NT2/D1 (cell line): ENCODE results near the gene CDK19.
"Not testable (repeated sequence)": the region's sequence is repeated elsewhere in the genome, so short reads cannot be mapped to it uniquely, and the experiment has no call there.

Experiments
- DNase-seq: peaks from one replicate; pipeline ENCODE4 v3.0.0-alpha.2; 2011; ENCODE audit warnings: low read depth, low spot score
- H3K27me3 ChIP-seq: 2 replicates; pipeline ENCODE4 v1.6.0; 2011; ENCODE audit warnings: mild to moderate bottlenecking; ENCODE audit not compliant: insufficient read length, insufficient read depth
- H3K36me3 ChIP-seq: 2 replicates; pipeline ENCODE4 v1.6.1; 2011; ENCODE audit warnings: mild to moderate bottlenecking, low read length, mixed read lengths; ENCODE audit not compliant: insufficient read depth, insufficient read length
- H3K4me1 ChIP-seq: 2 replicates; pipeline ENCODE4 v1.5.1; 2011; ENCODE audit not compliant: insufficient read depth, insufficient read length
- H3K4me3 ChIP-seq: 2 replicates; pipeline ENCODE4 v1.5.1; 2011; ENCODE audit warnings: low read depth; ENCODE audit not compliant: insufficient read length
- H3K9ac ChIP-seq: 2 replicates; pipeline ENCODE4 v1.6.0; 2011; ENCODE audit warnings: low read depth; ENCODE audit not compliant: insufficient read length
- H3K9me3 ChIP-seq: 2 replicates; pipeline ENCODE4 v1.5.1; 2011; ENCODE audit warnings: mild to moderate bottlenecking, low read length; ENCODE audit not compliant: insufficient read depth
- SUZ12 ChIP-seq: IDR thresholded peaks from 2 replicates; pipeline ENCODE4 v1.6.1; 2011; ENCODE audit not compliant: insufficient read length, insufficient read depth; ENCODE audit errors: extremely low read depth
- YY1 ChIP-seq: IDR thresholded peaks from 2 replicates; pipeline ENCODE4 v1.6.1; 2011; ENCODE audit not compliant: insufficient read length, insufficient read depth
- ZNF274 ChIP-seq: IDR thresholded peaks from 2 replicates; pipeline ENCODE4 v1.6.1; 2011; ENCODE audit warnings: mild to moderate bottlenecking, low read depth, low read length

Gene CDK19

GRCh38 chr6:110748453-110748852 is 66.8 kb downstream of the CDK19 start:
- Histone ChIP-seq H3K9ac (no peak overlapping the region), H3K36me3 (no peaks in the 10 kb centered on the region), H3K4me1 (no peaks in the 10 kb centered on the region), H3K27me3 (no peaks in the 10 kb centered on the region), H3K4me3 (no peak overlapping the region), H3K9me3 (peaks cover 14% of the 10 kb centered on the region)
- TF ChIP-seq ZNF274 (no peak), YY1 (no peak), SUZ12 (no peak)
- no peak for DNase-seq

GRCh38 chr6:110746680-110747079 is 68.6 kb downstream of the CDK19 start:
- Histone ChIP-seq H3K4me1 (no peaks in the 10 kb centered on the region), H3K36me3 (no peaks in the 10 kb centered on the region), H3K9ac (no peak overlapping the region), H3K27me3 (no peaks in the 10 kb centered on the region), H3K4me3 (no peak overlapping the region), H3K9me3 (peaks cover 28% of the 10 kb centered on the region)
- TF ChIP-seq ZNF274 (no peak), SUZ12 (no peak), YY1 (no peak)
- DNase-seq = no peak

- no peaks in the 10 kb centered on the region for H3K4me1 ChIP-seq
- H3K9me3 ChIP-seq = peaks cover 32% of the 10 kb centered on the region
- no peak for TF ChIP-seq SUZ12
- TF ChIP-seq ZNF274 = no peak
- no peak for TF ChIP-seq YY1
- no peaks in the 10 kb centered on the region for H3K27me3 ChIP-seq
- H3K36me3 ChIP-seq = no peaks in the 10 kb centered on the region
- H3K4me3 ChIP-seq = no peak overlapping the region
- no peak for DNase-seq
- no peak overlapping the region for H3K9ac ChIP-seq
Measured at GRCh38 chr6:110744991-110745390, 70.3 kb downstream of the CDK19 start.

- DNase-seq, H3K9ac ChIP-seq, H3K27me3 ChIP-seq, H3K36me3 ChIP-seq, H3K4me1 ChIP-seq, H3K4me3 ChIP-seq: not testable (repeated sequence)
- H3K9me3 ChIP-seq = peaks cover 32% of the 10 kb centered on the region
Measured at GRCh38 chr6:110742552-110742951, 72.7 kb downstream of the CDK19 start.

DNA sequence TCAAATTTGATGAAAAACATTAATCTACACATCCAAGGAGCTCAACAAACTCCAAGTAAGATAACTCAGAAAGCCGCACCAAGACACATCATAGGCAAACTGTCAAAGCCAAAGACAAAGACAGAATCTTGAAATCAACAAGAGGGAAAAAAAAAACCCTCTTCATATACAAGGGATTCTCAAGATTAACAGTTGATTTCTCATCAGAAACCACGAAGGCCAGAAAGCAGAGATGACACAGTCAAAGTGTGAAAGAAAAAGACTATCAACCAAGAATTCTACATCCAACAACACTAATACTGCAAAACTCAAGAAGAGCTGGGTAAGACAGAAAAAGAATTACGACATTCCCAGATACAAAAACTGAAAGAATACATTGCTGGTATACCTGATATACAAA is 73.8 kb downstream of the CDK19 start:
- Histone ChIP-seq H3K4me1 (no peaks in the 10 kb centered on the region), H3K36me3 (no peaks in the 10 kb centered on the region), H3K9ac (no peak overlapping the region), H3K27me3 (no peaks in the 10 kb centered on the region), H3K4me3 (no peak overlapping the region), H3K9me3 (peaks cover 32% of the 10 kb centered on the region)
- DNase-seq = no peak
- no peak for TF ChIP-seq ZNF274

DNA sequence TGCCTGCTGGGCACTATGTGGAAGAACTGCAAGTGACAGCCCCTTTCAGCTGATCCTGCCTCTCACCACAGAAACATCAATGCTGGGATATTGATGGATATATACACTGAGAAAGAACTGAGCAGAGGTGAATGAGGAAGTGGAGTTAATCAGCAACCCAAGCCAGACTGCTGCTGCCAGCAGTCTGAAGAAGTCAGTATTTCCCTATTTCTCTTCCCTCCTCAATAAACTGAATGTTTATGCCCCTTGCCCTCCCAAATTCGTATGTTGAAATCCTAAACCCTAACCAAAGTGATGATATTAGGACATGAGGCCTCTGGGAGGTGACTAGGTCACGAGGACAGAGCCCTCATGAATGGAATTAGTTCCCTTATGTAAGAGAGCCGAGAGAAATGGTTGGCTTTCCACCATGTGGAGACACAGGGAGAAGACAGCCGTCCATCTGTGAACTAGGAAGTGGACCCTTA is 76.3 kb downstream of the CDK19 start:
- Histone ChIP-seq H3K9ac (no peak overlapping the region), H3K4me1 (no peaks in the 10 kb centered on the region), H3K27me3 (no peaks in the 10 kb centered on the region), H3K9me3 (peaks cover 23% of the 10 kb centered on the region), H3K36me3 (no peaks in the 10 kb centered on the region), H3K4me3 (no peak overlapping the region)
- TF ChIP-seq ZNF274 (no peak), YY1 (no peak), SUZ12 (no peak)
- no peak for DNase-seq

DNA sequence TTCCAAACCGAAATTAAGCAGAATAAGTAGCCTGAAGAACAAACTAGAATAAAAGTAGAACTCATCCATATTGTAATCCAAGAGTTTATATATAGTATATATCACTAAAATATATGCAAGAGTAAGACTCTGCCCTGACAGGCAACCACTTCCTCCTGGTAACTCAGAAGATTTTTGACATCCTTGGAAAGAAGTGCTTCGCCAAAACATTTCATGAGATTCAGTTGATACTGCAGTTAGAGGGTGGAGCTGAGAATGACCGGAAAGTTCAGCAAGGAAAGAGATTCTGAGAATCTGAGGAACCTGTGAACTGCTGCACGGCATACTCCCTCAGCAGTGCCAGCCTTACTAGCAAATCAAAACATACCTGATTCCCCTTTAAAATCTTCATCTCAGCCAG is 79.6 kb downstream of the CDK19 start:
- TF ChIP-seq YY1 (no peak), ZNF274 (no peak), SUZ12 (no peak)
- Histone ChIP-seq H3K9ac (no peak overlapping the region), H3K9me3 (no peaks in the 10 kb centered on the region), H3K4me1 (no peaks in the 10 kb centered on the region), H3K4me3 (no peak overlapping the region), H3K27me3 (no peaks in the 10 kb centered on the region), H3K36me3 (no peaks in the 10 kb centered on the region)
- no peak for DNase-seq

GRCh38 chr6:110731898-110732297 is 83.4 kb downstream of the CDK19 start:
- no peak overlapping the region for H3K4me3 ChIP-seq
- no peak for TF ChIP-seq YY1
- TF ChIP-seq SUZ12 = no peak
- TF ChIP-seq ZNF274 = no peak
- H3K36me3 ChIP-seq = no peaks in the 10 kb centered on the region
- no peaks in the 10 kb centered on the region for H3K27me3 ChIP-seq
- H3K4me1 ChIP-seq = no peaks in the 10 kb centered on the region
- H3K9ac ChIP-seq = no peak overlapping the region
- DNase-seq = no peak
- no peaks in the 10 kb centered on the region for H3K9me3 ChIP-seq
